ENCODE measurements around the gene PDE4C. TPM values are rescaled to one million over a fixed set of nuclear protein-coding genes. Genes with fewer than 3 reads are reported as not detected.
A peak's percentile ranks its signal among the peaks of the same experiment; 100 is the strongest.

Gene PDE4C
- total RNA-seq, 1 experiment from 2014 or later = 0.13 TPM

- no peak for DNase-seq (ENCODE audit: low read depth)
These were observed 23.9 kb downstream of the PDE4C start for GRCh38 chr19:18202397-18202777.

DNA sequence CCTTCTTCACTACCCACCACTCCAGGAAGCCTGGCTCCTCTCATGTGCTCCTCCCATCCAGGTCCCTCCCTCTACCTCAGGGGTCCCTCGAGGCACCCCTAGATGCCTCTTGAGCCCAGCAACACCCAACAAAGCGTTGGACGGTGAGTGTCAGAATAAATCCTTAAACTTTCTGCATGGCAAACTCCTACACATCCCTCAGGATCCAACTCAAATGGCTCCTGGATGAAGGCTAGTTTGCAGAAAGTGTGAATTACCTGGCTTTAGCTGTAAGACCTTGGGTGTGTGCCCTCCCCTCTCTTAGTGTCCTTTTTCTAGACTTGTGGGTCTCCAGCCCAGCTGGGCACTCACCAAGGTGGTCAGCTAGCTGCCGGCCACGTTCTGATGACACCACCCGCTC, 27.9 kb downstream of the PDE4C start:
- DNase-seq (ENCODE audit: low read depth) = no peak

DNA sequence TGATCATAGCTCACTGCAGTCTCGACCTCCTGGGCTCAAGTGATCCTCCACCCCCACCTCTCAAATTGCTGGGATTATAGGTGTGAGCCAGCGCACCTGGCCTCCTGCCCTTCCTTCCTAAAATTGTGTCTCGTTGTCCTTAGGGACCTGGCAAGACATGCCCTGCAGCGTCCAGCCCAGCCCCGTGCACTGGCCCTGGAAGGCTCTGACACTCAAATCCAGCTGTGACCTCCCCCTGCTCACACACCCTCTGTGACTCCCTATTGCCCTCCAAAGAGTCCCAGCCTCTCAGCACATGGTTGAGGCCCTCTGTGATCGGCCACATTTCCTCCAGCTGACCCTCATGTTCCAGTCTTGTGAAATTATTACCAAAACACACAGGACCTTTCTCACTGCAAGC, 28.3 kb downstream of the PDE4C start:
- no peak for DNase-seq (ENCODE audit: low read depth)

GRCh38 chr19:18197306-18197705, 28.9 kb downstream of the PDE4C start:
- DNase-seq (ENCODE audit: low read depth) = no peak

GRCh38 chr19:18196511-18196845, 29.8 kb downstream of the PDE4C start:
- no peak for DNase-seq (ENCODE audit: low read depth)

DNA sequence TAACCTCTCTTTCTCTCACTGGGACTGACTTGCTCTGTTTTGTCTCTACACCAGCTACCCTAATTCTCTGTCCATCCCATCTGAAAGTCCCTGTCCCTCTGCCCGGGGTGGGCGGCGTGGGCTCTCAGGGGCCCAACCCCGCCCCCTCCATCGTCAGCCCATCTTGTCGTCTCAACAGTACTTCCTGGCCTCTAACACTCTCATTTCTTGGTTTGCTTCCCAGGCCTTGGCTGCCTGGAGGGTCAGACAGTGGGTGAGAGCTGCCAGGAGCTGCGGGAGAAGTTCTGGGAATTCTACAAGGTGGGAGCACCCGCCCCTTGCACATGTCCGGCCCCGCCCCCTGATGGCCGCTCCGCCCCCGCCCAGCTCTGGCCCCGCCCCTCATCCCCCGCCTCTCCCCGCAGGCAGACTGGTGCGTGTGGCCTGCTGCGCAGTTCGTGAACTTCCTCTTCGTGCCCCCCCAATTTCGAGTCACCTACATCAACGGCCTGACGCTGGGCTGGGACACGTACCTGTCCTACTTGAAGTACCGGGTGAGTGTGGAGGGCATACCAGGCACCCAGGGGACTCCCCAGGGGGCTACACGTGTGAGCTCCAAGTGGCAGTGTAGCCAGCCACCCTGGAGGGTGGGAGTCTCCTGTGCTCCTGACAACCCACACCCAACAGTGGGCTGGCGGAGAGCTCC, 31.5 kb downstream of the PDE4C start:
- no peak for DNase-seq (ENCODE audit: low read depth)

DNA sequence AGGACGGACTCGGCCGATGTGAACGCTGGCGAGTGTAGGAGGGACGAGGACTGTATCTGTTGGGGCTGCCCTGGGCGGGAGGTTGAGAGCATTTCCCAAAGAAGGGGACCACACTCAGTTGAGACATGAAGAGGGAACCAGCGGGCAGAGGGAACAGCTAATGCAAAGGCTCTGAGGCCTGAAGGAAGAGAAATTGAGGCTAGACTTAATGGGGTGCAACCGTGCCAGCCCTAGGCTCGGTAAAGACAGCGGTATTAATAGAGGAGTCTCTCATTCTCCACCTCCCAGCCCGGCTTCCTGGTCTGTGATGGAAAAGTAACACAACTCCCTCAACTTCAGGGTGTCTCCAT, 32.1 kb downstream of the PDE4C start:
- no peak for DNase-seq (ENCODE audit: low read depth)

DNA sequence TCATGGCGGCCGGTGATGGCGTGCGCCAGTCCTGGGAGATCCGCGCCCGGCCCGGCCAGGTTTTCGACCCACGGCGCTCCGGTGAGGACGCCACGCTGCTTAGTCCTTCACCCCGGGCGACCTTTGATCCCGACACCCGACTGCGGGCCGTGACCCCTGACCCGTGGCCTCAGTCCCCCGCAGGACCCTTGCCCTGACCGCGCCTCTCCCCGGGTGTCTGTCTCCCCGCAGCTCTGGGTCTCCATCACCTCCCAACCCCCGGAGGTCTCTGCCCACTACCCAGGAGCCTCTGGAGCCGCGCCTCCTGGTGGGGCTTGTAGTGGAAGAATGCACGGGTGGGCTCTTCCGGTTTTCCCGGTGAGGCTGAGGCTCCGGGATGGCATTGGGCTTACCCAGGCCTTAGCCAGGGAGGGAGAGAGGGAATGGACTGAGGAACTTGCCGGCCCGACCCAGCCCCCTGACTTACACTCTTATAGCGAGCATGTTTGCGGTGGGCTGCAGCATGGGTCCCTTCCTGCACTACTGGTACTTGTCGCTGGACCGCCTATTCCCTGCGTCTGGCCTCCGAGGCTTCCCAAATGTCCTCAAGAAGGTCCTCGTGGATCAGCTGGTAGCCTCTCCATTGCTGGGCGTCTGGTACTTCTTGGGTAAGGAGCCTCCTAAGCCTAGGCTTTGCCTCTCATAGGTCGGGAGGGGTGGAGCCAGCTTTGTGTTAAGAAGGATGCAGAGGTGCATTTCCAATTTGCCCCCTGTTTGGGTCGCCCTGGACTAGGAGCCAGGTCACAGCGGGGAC, 32.7 kb downstream of the PDE4C start:
- DNase-seq (ENCODE audit: low read depth) = no peak

GRCh38 chr19:18192673-18193387, 33.4 kb downstream of the PDE4C start, which contains the start of gene MPV17L2:
Gene MPV17L2 (plus strand): TSS chr19:18193218. CDS start chr19:18193282, 64 bp downstream.
- peak; percentile 100 for DNase-seq (ENCODE audit: low read depth)

- DNase-seq (ENCODE audit: low read depth) = no peak
These were observed 34.6 kb downstream of the PDE4C start for GRCh38 chr19:18191640-18192062.

GRCh38 chr19:18190278-18190677, 36.0 kb downstream of the PDE4C start:
- DNase-seq (ENCODE audit: low read depth) = no peak

GRCh38 chr19:18185538-18185937, 40.7 kb downstream of the PDE4C start:
- DNase-seq (ENCODE audit: low read depth) = no peak

- DNase-seq (ENCODE audit: low read depth) = no peak
These were observed 42.7 kb downstream of the PDE4C start for GRCh38 chr19:18183529-18183928.

GRCh38 chr19:18179957-18180356, 46.3 kb downstream of the PDE4C start:
- DNase-seq (ENCODE audit: low read depth) = no peak

DNA sequence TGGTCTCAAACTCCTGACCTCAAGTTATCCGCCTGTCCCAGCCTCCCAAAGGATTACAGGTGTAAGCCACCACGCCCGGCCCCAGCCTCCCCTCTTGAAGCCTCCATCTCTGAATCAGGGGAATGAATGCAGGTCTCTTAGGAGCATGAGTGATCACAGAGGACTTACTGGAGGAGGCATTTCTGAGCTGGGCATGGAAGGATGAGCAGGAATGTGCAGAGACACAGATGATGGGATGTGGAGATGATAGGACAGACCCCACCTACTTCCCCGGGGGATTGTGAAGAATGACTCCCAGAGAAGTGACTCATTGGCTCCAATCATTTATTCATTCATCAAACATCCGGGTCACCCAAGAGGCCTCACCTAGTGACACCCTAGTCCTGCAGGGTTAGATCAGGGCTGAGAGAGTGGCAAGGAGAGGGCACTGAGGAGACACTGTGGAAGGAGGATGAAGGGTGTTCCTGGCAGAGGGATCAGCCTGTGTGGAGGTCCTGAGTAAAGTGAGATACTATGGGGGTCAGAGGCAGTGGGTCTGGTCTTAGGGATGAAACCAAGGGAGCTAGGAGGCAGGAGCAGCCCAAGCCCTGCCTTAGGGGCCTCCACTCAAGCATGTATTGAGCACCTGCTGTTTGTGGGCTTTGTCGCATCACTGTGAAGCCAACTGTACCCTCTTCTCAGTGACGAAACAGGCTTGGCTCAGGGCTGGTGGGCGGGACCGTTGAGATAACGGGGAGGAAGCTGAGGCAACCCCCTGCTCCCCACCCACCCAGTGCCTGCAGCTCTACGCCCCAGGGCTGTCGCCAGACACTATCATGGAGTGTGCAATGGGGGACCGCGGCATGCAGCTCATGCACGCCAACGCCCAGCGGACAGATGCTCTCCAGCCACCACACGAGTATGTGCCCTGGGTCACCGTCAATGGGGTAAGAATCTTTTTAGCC, 49.6 kb downstream of the PDE4C start:
- DNase-seq (ENCODE audit: low read depth) = no peak

GRCh38 chr19:18174983-18175382, 51.3 kb downstream of the PDE4C start:
- no peak for DNase-seq (ENCODE audit: low read depth)

Other genes starting within 250 kb of the PDE4C start
- gene ARRDC2, start 218.3 kb downstream of the PDE4C start, total RNA-seq (2014; rRNA removed; shearing (Covaris generic)) = 8.7 and 10.3 TPM in 2 replicates
- gene IL12RB1, start 139.5 kb downstream of the PDE4C start, total RNA-seq (2014; rRNA removed; shearing (Covaris generic)) = 0.13 and 1.0 TPM in 2 replicates
- gene MAST3, start 128.7 kb downstream of the PDE4C start, total RNA-seq (2014; rRNA removed; shearing (Covaris generic)) = 1.4 and 2.3 TPM in 2 replicates
- 17.5 and 21.1 TPM in 2 replicates for gene PIK3R2, start 73.3 kb downstream of the PDE4C start, total RNA-seq (2014; rRNA removed; shearing (Covaris generic))
- 1.5 and 2.3 TPM in 2 replicates for gene IFI30, start 52.6 kb downstream of the PDE4C start, total RNA-seq (2014; rRNA removed; shearing (Covaris generic))
- 17.0 and 23.4 TPM in 2 replicates for gene MPV17L2, start 33.2 kb downstream of the PDE4C start, total RNA-seq (2014; rRNA removed; shearing (Covaris generic))
- 1.3 and 2.4 TPM in 2 replicates for gene RAB3A, start 22.4 kb downstream of the PDE4C start, total RNA-seq (2014; rRNA removed; shearing (Covaris generic))
- gene IQCN, start 48.0 kb upstream of the PDE4C start, total RNA-seq (2014; rRNA removed; shearing (Covaris generic)) = not detected in 2 replicates
- gene JUND, start 55.2 kb upstream of the PDE4C start, total RNA-seq (2014; rRNA removed; shearing (Covaris generic)) = 55.4 and 64.5 TPM in 2 replicates
- gene LSM4, start 96.6 kb upstream of the PDE4C start, total RNA-seq (2014; rRNA removed; shearing (Covaris generic)) = 456 and 535 TPM in 2 replicates
- gene PGPEP1, start 114.2 kb upstream of the PDE4C start, total RNA-seq (2014; rRNA removed; shearing (Covaris generic)) = 9.1 and 20.9 TPM in 2 replicates
- gene GDF15, start 159.7 kb upstream of the PDE4C start, total RNA-seq (2014; rRNA removed; shearing (Covaris generic)) = 97.3 and 120 TPM in 2 replicates
- gene LRRC25, start 171.2 kb upstream of the PDE4C start, total RNA-seq (2014; rRNA removed; shearing (Covaris generic)) = not detected in 2 replicates
- gene SSBP4, start 193.0 kb upstream of the PDE4C start, total RNA-seq (2014; rRNA removed; shearing (Covaris generic)) = 108 and 118 TPM in 2 replicates
- 1.3 and 2.1 TPM in 2 replicates for gene ISYNA1, start 211.7 kb upstream of the PDE4C start, total RNA-seq (2014; rRNA removed; shearing (Covaris generic))